Keratinocyte (primary cell): ENCODE measurements around the gene ARHGAP32. TPM values are rescaled to one million over a fixed set of nuclear protein-coding genes. Genes with fewer than 3 reads are reported as not detected.

Experiments
- DNase-seq: peaks from one replicate; pipeline ENCODE4 v3.0.0-alpha.2; 2011; ENCODE audit warnings: low read depth, missing footprints, low spot score
- FAIRE-seq: peaks from 2 replicates; lab custom pipeline; 2011; peaks lifted over from hg19 to GRCh38; lab: Jason Lieb, UNC
- H2AFZ ChIP-seq: 2 replicates; pipeline ENCODE4 v1.6.0; 2012; ENCODE audit warnings: low read length, control low read depth, inconsistent platforms; ENCODE audit not compliant: control insufficient read depth
- H3K27ac ChIP-seq: 2 replicates; pipeline ENCODE4 v1.5.1; 2011; ENCODE audit warnings: low read length; ENCODE audit not compliant: control insufficient read depth, insufficient read depth
- H3K27me3 ChIP-seq: 3 replicates; pipeline ENCODE4 v1.6.0; 2011; ENCODE audit warnings: low read length; ENCODE audit not compliant: control insufficient read depth, insufficient read depth; ENCODE audit errors: extremely low read depth
- H3K36me3 ChIP-seq, 2 experiments: 2 replicates in 1 of 2; 3 replicates in 1 of 2; pipeline ENCODE4 v1.5.1; 2011; ENCODE audit warnings: low read length in 2 of 2, mild to moderate bottlenecking in 1 of 2; ENCODE audit not compliant: control insufficient read depth in 2 of 2, insufficient read depth in 2 of 2; ENCODE audit errors: extremely low read depth in 1 of 2
- H3K4me1 ChIP-seq: 3 replicates; pipeline ENCODE4 v1.5.1; 2011; ENCODE audit warnings: low read length; ENCODE audit not compliant: control insufficient read depth, insufficient read depth; ENCODE audit errors: extremely low read depth
- H3K4me2 ChIP-seq: 3 replicates; pipeline ENCODE4 v1.6.0; 2011; ENCODE audit warnings: low read depth, low read length; ENCODE audit not compliant: control insufficient read depth, insufficient read depth; ENCODE audit errors: extremely low read depth
- H3K4me3 ChIP-seq, 3 experiments: fragments of 200-600 bp in 1 of 3; sonication (generic) in 1 of 3; 2 replicates in 2 of 3; 3 replicates in 1 of 3; pipeline ENCODE4 v1.5.1; 2011 to 2016; ENCODE audit warnings: low read length in 3 of 3, mild to moderate bottlenecking in 3 of 3, control low read depth in 2 of 3, inconsistent platforms in 1 of 3, low read depth in 1 of 3, mixed read lengths in 1 of 3, mixed run types in 1 of 3, moderate library complexity in 1 of 3; ENCODE audit not compliant: control insufficient read depth in 2 of 3, insufficient read depth in 2 of 3; ENCODE audit errors: extremely low read depth in 1 of 3
- H3K79me2 ChIP-seq: 2 replicates; pipeline ENCODE4 v1.6.0; 2012; ENCODE audit warnings: low read length; ENCODE audit not compliant: control insufficient read depth, insufficient read depth
- H3K9ac ChIP-seq: 3 replicates; pipeline ENCODE4 v1.6.0; 2011; ENCODE audit warnings: low read length; ENCODE audit not compliant: control insufficient read depth, insufficient read depth; ENCODE audit errors: extremely low read depth
- H3K9me1 ChIP-seq: 3 replicates; pipeline ENCODE4 v1.6.0; 2011; ENCODE audit warnings: low read length; ENCODE audit not compliant: control insufficient read depth, insufficient read depth; ENCODE audit errors: extremely low read depth
- H3K9me3 ChIP-seq: 2 replicates; pipeline ENCODE4 v1.5.1; 2012; ENCODE audit warnings: low read depth, low read length; ENCODE audit not compliant: control insufficient read depth
- H4K20me1 ChIP-seq: 3 replicates; pipeline ENCODE4 v1.6.0; 2011; ENCODE audit warnings: low read length; ENCODE audit not compliant: control insufficient read depth, insufficient read depth; ENCODE audit errors: extremely low read depth
- EZH2 ChIP-seq: IDR thresholded peaks from one replicate; pipeline ENCODE4 v1.6.1; 2012; ENCODE audit warnings: inconsistent platforms, mild to moderate bottlenecking, low read length, moderate library complexity
- dilution Hi-C: fragments of 300-500 bp; cut with MboI; formaldehyde crosslinking; loops from one replicate; pipeline ENCODE4 v1.7.0; 2020; ENCODE audit warnings: low sequenced_read_pairs; ENCODE audit not compliant: extremely low pct_ligation_motif_present
- polyA plus RNA-seq, 5 experiments: library from polyadenylated mRNA; depleted of rRNA in 3 of 5; stranded (reverse) in 3 of 5; stranded (forward) in 1 of 5; unstranded in 1 of 5; fragments of >200 nt; gene quantifications; 1 replicate in 1 of 5; 2 replicates in 3 of 5; 3 replicates in 1 of 5; pipeline versions ENCODE4 v1.2.1 to v1.2.3, GENCODE V29; 2011 to 2012; ENCODE audit warnings: missing spikeins in 2 of 5, low read depth in 1 of 5, low replicate concordance in 1 of 5
- TF ChIP-seq, protein P1 (sequence below), 3 experiments: IDR thresholded peaks in 1 of 3; conservative IDR thresholded peaks in 1 of 3; optimal IDR thresholded peaks in 1 of 3; 2 replicates in 2 of 3; 3 replicates in 1 of 3; pipeline versions ENCODE3 to v1.5.1; 2011; ENCODE audit warnings: low read length in 3 of 3, mild to moderate bottlenecking in 3 of 3, moderate library complexity in 2 of 3, control low read depth in 1 of 3, inconsistent platforms in 1 of 3; ENCODE audit not compliant: insufficient read depth in 2 of 3; ENCODE audit errors: extremely low read depth in 1 of 3

ARHGAP32 gene
- polyA plus RNA-seq, 1 donor (not counting 4 experiments of a cell fraction or from before 2014, with no cell fraction given): 10.8 TPM

GRCh38 chr11:128942817-128943427 is 249.2 kb downstream of the ARHGAP32 start, which contains the start of gene TP53AIP1:
TSS of gene TP53AIP1 (minus strand) at chr11:128942871. CDS start at chr11:128937818, 5,053 bp downstream.
- H3K9me3 ChIP-seq: no peaks in the 10 kb centered on the region
- no peaks in the 10 kb centered on the region for H3K9me1 ChIP-seq
- peak; percentile 57 for FAIRE-seq
- dilution Hi-C loops: no loop called here
- peak within 1 kb of the TSS; percentile 82 for H3K9ac ChIP-seq
- peak within 1 kb of the TSS; percentile 34 to 69 (median 65) for H3K4me3 ChIP-seq
- peak within 1 kb of the TSS; percentile 95 for H3K4me2 ChIP-seq
- H3K27me3 ChIP-seq: no peaks in the 10 kb centered on the region
- peaks cover 49% of the 10 kb centered on the region for H3K4me1 ChIP-seq
- no peaks in the 10 kb centered on the region for H4K20me1 ChIP-seq
- no peaks in the 10 kb centered on the region for H3K36me3 ChIP-seq
- peaks cover 4% of the 10 kb centered on the region for H3K79me2 ChIP-seq
- no peak for DNase-seq
- TF ChIP-seq, protein P1, sequence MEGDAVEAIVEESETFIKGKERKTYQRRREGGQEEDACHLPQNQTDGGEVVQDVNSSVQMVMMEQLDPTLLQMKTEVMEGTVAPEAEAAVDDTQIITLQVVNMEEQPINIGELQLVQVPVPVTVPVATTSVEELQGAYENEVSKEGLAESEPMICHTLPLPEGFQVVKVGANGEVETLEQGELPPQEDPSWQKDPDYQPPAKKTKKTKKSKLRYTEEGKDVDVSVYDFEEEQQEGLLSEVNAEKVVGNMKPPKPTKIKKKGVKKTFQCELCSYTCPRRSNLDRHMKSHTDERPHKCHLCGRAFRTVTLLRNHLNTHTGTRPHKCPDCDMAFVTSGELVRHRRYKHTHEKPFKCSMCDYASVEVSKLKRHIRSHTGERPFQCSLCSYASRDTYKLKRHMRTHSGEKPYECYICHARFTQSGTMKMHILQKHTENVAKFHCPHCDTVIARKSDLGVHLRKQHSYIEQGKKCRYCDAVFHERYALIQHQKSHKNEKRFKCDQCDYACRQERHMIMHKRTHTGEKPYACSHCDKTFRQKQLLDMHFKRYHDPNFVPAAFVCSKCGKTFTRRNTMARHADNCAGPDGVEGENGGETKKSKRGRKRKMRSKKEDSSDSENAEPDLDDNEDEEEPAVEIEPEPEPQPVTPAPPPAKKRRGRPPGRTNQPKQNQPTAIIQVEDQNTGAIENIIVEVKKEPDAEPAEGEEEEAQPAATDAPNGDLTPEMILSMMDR (optimal IDR thresholded peaks at IDR 0.05 in 1 of 3, IDR thresholded peaks at IDR 0.05 in 1 of 3, conservative IDR thresholded peaks at IDR 0.05 in 1 of 3; ENCODE audit: extremely low read depth in 1 of 3, insufficient read depth in 2 of 3, low read length in 3 of 3): no peak
- TF ChIP-seq EZH2: no peak
- peak within 1 kb of the TSS; percentile 92 for H3K27ac ChIP-seq
- peak within 1 kb of the TSS; percentile 96 for H2AFZ ChIP-seq

DNA sequence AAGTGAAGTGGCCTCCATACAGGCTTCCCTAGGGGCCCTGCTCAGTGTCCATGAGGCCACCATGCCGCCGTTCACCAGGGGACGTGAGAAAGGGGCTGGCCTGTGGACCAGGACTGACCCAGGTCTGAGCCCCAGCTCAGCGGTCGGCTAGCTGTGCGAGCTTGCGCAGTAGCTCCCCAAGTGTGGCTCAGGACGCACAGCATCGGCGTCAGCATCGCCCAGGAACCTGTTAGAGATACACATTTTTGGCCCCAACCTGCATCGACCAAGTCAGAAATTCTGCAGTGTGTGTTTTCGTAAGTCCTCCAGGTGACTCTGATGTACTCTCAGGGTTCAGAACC is 249.9 kb downstream of the ARHGAP32 start:
- Histone ChIP-seq H3K9ac (peak overlapping the region; percentile 82), H3K27ac (peak overlapping the region; percentile 92)

More for the DNA sequence above, 249.9 kb downstream of the ARHGAP32 start:
- TF ChIP-seq, protein P1 (optimal IDR thresholded peaks at IDR 0.05 in 1 of 3, IDR thresholded peaks at IDR 0.05 in 1 of 3, conservative IDR thresholded peaks at IDR 0.05 in 1 of 3; ENCODE audit: extremely low read depth in 1 of 3, insufficient read depth in 2 of 3, low read length in 3 of 3): no peak
- no peak for TF ChIP-seq EZH2
- no peaks in the 10 kb centered on the region for H3K9me3 ChIP-seq
- H3K4me2 ChIP-seq: peak overlapping the region; percentile 95
- peaks cover 4% of the 10 kb centered on the region for H3K79me2 ChIP-seq
- no peaks in the 10 kb centered on the region for H3K9me1 ChIP-seq
- peak overlapping the region; percentile 96 for H2AFZ ChIP-seq
- no peaks in the 10 kb centered on the region for H3K27me3 ChIP-seq
- H3K36me3 ChIP-seq: peaks cover 1 to 2% of the 10 kb centered on the region in 2 experiments
- H4K20me1 ChIP-seq: no peaks in the 10 kb centered on the region
- peaks cover 49% of the 10 kb centered on the region for H3K4me1 ChIP-seq
- FAIRE-seq (no peak), DNase-seq (no peak)
- peak overlapping the region; percentile 34 to 69 (median 65) for H3K4me3 ChIP-seq
- dilution Hi-C loops: no loop called here
